Tibial nerve (tissue), 4 donors: Measurements from ENCODE around the gene EXOC6B. TPM values are rescaled to one million over a fixed set of nuclear protein-coding genes. Genes with fewer than 3 reads are reported as not detected.

Source experiments
- DNase-seq, 2 donors: peaks; one replicate each; pipeline ENCODE4 v3.0.0-alpha.2; 2019; ENCODE audit warnings: low spot score in 2 of 2
- H3K27ac ChIP-seq, 4 donors: fragments of 200-600 bp; sonication (generic) in 3 of 4; one replicate each; pipeline ENCODE4 v1.5.1; 2017 to 2019; ENCODE audit warnings: mild to moderate bottlenecking in 1 of 4
- H3K27me3 ChIP-seq, 2 donors: fragments of 200-600 bp; sonication (generic) in 1 of 2; one replicate each; pipeline versions ENCODE4 v1.5.1 to v1.6.0; 2017 to 2019
- H3K36me3 ChIP-seq, 3 donors: fragments of 200-600 bp; sonication (generic); one replicate each; pipeline ENCODE4 v1.5.1; 2018 to 2019
- H3K4me1 ChIP-seq, 4 donors: fragments of 200-600 bp; sonication (generic) in 3 of 4; one replicate each; pipeline ENCODE4 v1.5.1; 2017 to 2019
- H3K4me3 ChIP-seq, 4 donors: fragments of 200-600 bp; sonication (generic) in 3 of 4; one replicate each; pipeline ENCODE4 v1.5.1; 2017 to 2019; ENCODE audit warnings: mild to moderate bottlenecking in 1 of 4, moderate library complexity in 1 of 4
- H3K9me3 ChIP-seq, 4 donors: fragments of 200-600 bp; sonication (generic) in 3 of 4; one replicate each; pipeline ENCODE4 v1.5.1; 2017 to 2019
- CTCF ChIP-seq, 5 experiments: fragments of 200-600 bp in 3 of 5; fragments of 450-650 bp in 2 of 5; sonication (generic) in 3 of 5; IDR thresholded peaks; one replicate each; pipeline ENCODE4 v1.5.1; 2016 to 2019; ENCODE audit warnings: antibody characterized with exemption in 5 of 5, mild to moderate bottlenecking in 3 of 5, moderate library complexity in 2 of 5
- EP300 ChIP-seq, 2 donors: sonication (generic); formaldehyde crosslinking; IDR thresholded peaks; one replicate each; pipeline ENCODE4 v1.6.1; 2017; ENCODE audit warnings: antibody characterized with exemption in 2 of 2, mild to moderate bottlenecking in 1 of 2
- POLR2A ChIP-seq, 2 donors: fragments of 450-650 bp; IDR thresholded peaks; one replicate each; pipeline ENCODE4 v1.6.1; 2017; ENCODE audit warnings: antibody characterized with exemption in 2 of 2, mild to moderate bottlenecking in 2 of 2, moderate library complexity in 2 of 2
- WGBS, 2 donors: methylation state at CpG; one replicate each; pipeline ENCODE4 v1.1.5; 2018; 5-methylcytosine and 5-hydroxymethylcytosine counted together
- total RNA-seq, 4 donors: library from RNA; depleted of rRNA; stranded (reverse); fragments of >200 nt; gene quantifications; one replicate each; pipeline ENCODE4 v1.1.0, GENCODE V29; 2016

Gene EXOC6B
- total RNA-seq, 4 donors from 2014 or later, result 22.1 to 41.1 (median 30.3) TPM

- WGBS, 2 donors, result 96% methylated on average over 28 to 29 of the region's 29 CpGs
- peak in 1 of 2 donors; percentile 11 for DNase-seq
- no peak for TF ChIP-seq POLR2A (IDR thresholded peaks at IDR 0.05)
- TF ChIP-seq CTCF (IDR thresholded peaks at IDR 0.05), result no peak
- no peak for TF ChIP-seq EP300 (IDR thresholded peaks at IDR 0.05)
Observed at GRCh38 chr2:72132981-72133720, 692.7 kb downstream of the EXOC6B start.

GRCh38 chr2:72131916-72132841, 693.7 kb downstream of the EXOC6B start:
- WGBS, 2 donors, result 93 to 95% methylated on average over 31 to 34 of the region's 37 CpGs
- DNase-seq, result peak in 1 of 2 donors; percentile 11
- TF ChIP-seq POLR2A (IDR thresholded peaks at IDR 0.05) (no peak), CTCF (IDR thresholded peaks at IDR 0.05) (no peak), EP300 (IDR thresholded peaks at IDR 0.05) (no peak)

More at GRCh38 chr2:72132981-72133720, 692.7 kb downstream of the EXOC6B start:
- no peak overlapping the region for H3K27ac ChIP-seq
- H3K36me3 ChIP-seq, result peaks cover 0 to 32% (median 0%) of the 10 kb centered on the region in 3 donors
- peaks cover 0 to 29% (median 14%) of the 10 kb centered on the region in 4 donors for H3K4me1 ChIP-seq
- no peaks in the 10 kb centered on the region for H3K27me3 ChIP-seq
- no peak overlapping the region for H3K4me3 ChIP-seq
- no peaks in the 10 kb centered on the region for H3K9me3 ChIP-seq

GRCh38 chr2:72131371-72131891, 694.4 kb downstream of the EXOC6B start:
- WGBS, 2 donors, result 89 to 94% methylated on average over 14 to 16 of the region's 16 CpGs
- H3K9me3 ChIP-seq, result no peaks in the 10 kb centered on the region
- no peak for TF ChIP-seq EP300 (IDR thresholded peaks at IDR 0.05)
- TF ChIP-seq POLR2A (IDR thresholded peaks at IDR 0.05), result no peak
- no peak for TF ChIP-seq CTCF (IDR thresholded peaks at IDR 0.05)
- H3K4me3 ChIP-seq, result no peak overlapping the region
- H3K27ac ChIP-seq, result no peak overlapping the region
- H3K36me3 ChIP-seq, result peaks cover 0 to 32% (median 0%) of the 10 kb centered on the region in 3 donors
- no peak for DNase-seq
- H3K27me3 ChIP-seq, result no peaks in the 10 kb centered on the region
- peaks cover 0 to 12% (median 2%) of the 10 kb centered on the region in 4 donors for H3K4me1 ChIP-seq

More at GRCh38 chr2:72131916-72132841, 693.7 kb downstream of the EXOC6B start:
- H3K36me3 ChIP-seq, result peaks cover 0 to 32% (median 0%) of the 10 kb centered on the region in 3 donors
- H3K4me1 ChIP-seq, result peaks cover 0 to 19% (median 6%) of the 10 kb centered on the region in 4 donors
- H3K27me3 ChIP-seq, result no peaks in the 10 kb centered on the region
- no peak overlapping the region for H3K4me3 ChIP-seq
- no peaks in the 10 kb centered on the region for H3K9me3 ChIP-seq
- no peak overlapping the region for H3K27ac ChIP-seq

GRCh38 chr2:72130659-72131360, 695.0 kb downstream of the EXOC6B start:
- WGBS, 2 donors, result 70 to 72% methylated on average over 26 of the region's 26 CpGs
- H3K27ac ChIP-seq, result no peak overlapping the region
- TF ChIP-seq EP300 (IDR thresholded peaks at IDR 0.05) (no peak), POLR2A (IDR thresholded peaks at IDR 0.05) (no peak), CTCF (IDR thresholded peaks at IDR 0.05) (no peak)
- no peaks in the 10 kb centered on the region for H3K27me3 ChIP-seq
- DNase-seq, result no peak
- peaks cover 0 to 32% (median 0%) of the 10 kb centered on the region in 3 donors for H3K36me3 ChIP-seq
- H3K9me3 ChIP-seq, result no peaks in the 10 kb centered on the region
- peaks cover 0 to 5% (median 0%) of the 10 kb centered on the region in 4 donors for H3K4me1 ChIP-seq
- H3K4me3 ChIP-seq, result no peak overlapping the region
